ENCODE data around the gene GPR156.
"Not testable (repeated sequence)": the region's sequence is repeated elsewhere in the genome, so short reads cannot be mapped to it uniquely, and the experiment has no call there.

GPR156 gene

GRCh38 chr3:120156699-120157098 lies 128.3 kb downstream of the GPR156 start:
- no peak for DNase-seq

- DNase-seq = not testable (repeated sequence)
Measured at GRCh38 chr3:120155694-120156093, 129.3 kb downstream of the GPR156 start.

GRCh38 chr3:120155108-120155507 lies 129.9 kb downstream of the GPR156 start:
- DNase-seq = no peak

GRCh38 chr3:120153294-120153693 lies 131.7 kb downstream of the GPR156 start:
- no peak for DNase-seq

GRCh38 chr3:120151791-120152190 lies 133.2 kb downstream of the GPR156 start:
- no peak for DNase-seq

- no peak for DNase-seq
Measured at GRCh38 chr3:120148187-120148949, 136.7 kb downstream of the GPR156 start.

- DNase-seq = no peak
Measured at GRCh38 chr3:120147072-120147871, 137.8 kb downstream of the GPR156 start.

- DNase-seq = no peak
Measured at GRCh38 chr3:120145542-120146285, 139.3 kb downstream of the GPR156 start.

- DNase-seq = no peak
Measured at GRCh38 chr3:120144267-120144666, 140.8 kb downstream of the GPR156 start.

GRCh38 chr3:120143676-120144075 lies 141.3 kb downstream of the GPR156 start:
- DNase-seq = no peak

- no peak for DNase-seq
Measured at GRCh38 chr3:120142236-120142635, 142.8 kb downstream of the GPR156 start.

GRCh38 chr3:120140098-120140742 lies 144.8 kb downstream of the GPR156 start:
- no peak for DNase-seq

- DNase-seq = no peak
Measured at GRCh38 chr3:120139140-120139539, 145.9 kb downstream of the GPR156 start.

GRCh38 chr3:120137548-120137947 lies 147.5 kb downstream of the GPR156 start:
- no peak for DNase-seq

GRCh38 chr3:120130656-120131055 lies 154.4 kb downstream of the GPR156 start:
- no peak for DNase-seq

GRCh38 chr3:120129718-120130513 lies 155.1 kb downstream of the GPR156 start:
- no peak for DNase-seq

GRCh38 chr3:120129051-120129450 lies 156.0 kb downstream of the GPR156 start:
- DNase-seq = no peak

GRCh38 chr3:120125992-120126391 lies 159.0 kb downstream of the GPR156 start:
- no peak for DNase-seq

GRCh38 chr3:120119846-120120510 lies 165.0 kb downstream of the GPR156 start:
- no peak for DNase-seq
